Erythroblast (primary cell): ENCODE data around the gene DCAF15.

ENCODE experiments used
- GATA1 ChIP-seq: IDR thresholded peaks from 2 replicates; pipeline ENCODE4 v1.6.1; 2011; ENCODE audit warnings: low read depth, mild to moderate bottlenecking, control low read depth, low read length, moderate library complexity
- POLR2A ChIP-seq: IDR thresholded peaks from 2 replicates; pipeline ENCODE4 v1.6.1; 2011; ENCODE audit warnings: mild to moderate bottlenecking, low read length

- TF ChIP-seq POLR2A: no peak
- no peak for TF ChIP-seq GATA1
These were observed 46.8 kb downstream of the DCAF15 start for GRCh38 chr19:13999085-13999484.
